CD4-positive, alpha-beta memory T cell (primary cell): ENCODE results near the gene TAF11L14. TPM values are rescaled to one million over a fixed set of nuclear protein-coding genes. Genes with fewer than 3 reads are reported as not detected.
"Not testable (repeated sequence)": the region's sequence is repeated elsewhere in the genome, so short reads cannot be mapped to it uniquely, and the experiment has no call there.

Source experiments
- CTCF ChIA-PET: fragments of 350-600 bp; sonication (Branson Sonifier 250); formaldehyde crosslinking; loops from one replicate; lab custom pipeline; 2021; ENCODE audit warnings: inconsistent platforms; ENCODE audit not compliant: partially characterized antibody; lab: Charles Lee
- POLR2A ChIA-PET: fragments of 350-600 bp; sonication (Branson Sonifier 250); formaldehyde crosslinking; loops from one replicate; lab custom pipeline; 2021; ENCODE audit not compliant: partially characterized antibody; lab: Charles Lee
- DNase-seq, 5 donors: peaks; one replicate each; pipeline versions ENCODE4 v3.0.0 to v3.0.0-alpha.2; 2020 to 2022; ENCODE audit warnings: mixed read lengths in 1 of 5
- H3K27ac ChIP-seq: one replicate; pipeline ENCODE4 v1.7.0; 2013; ENCODE audit warnings: low read depth, low read length
- H3K27me3 ChIP-seq: 2 replicates; pipeline ENCODE4 v1.7.0; 2013; ENCODE audit warnings: mild to moderate bottlenecking, low read length, moderate library complexity; ENCODE audit not compliant: insufficient read depth
- H3K36me3 ChIP-seq: 2 replicates; pipeline ENCODE4 v1.7.0; 2013; ENCODE audit warnings: mild to moderate bottlenecking, low read length, moderate library complexity; ENCODE audit not compliant: insufficient read depth
- H3K4me1 ChIP-seq: 2 replicates; pipeline ENCODE4 v1.7.0; 2013; ENCODE audit warnings: mild to moderate bottlenecking, low read length, moderate library complexity; ENCODE audit not compliant: insufficient read depth
- H3K4me3 ChIP-seq, 2 donors: one replicate each; pipeline ENCODE4 v1.7.0; 2013; ENCODE audit warnings: low read length in 2 of 2, mild to moderate bottlenecking in 1 of 2
- H3K9me3 ChIP-seq, 2 donors: one replicate each; pipeline ENCODE4 v1.7.0; 2013; ENCODE audit warnings: low read length in 2 of 2, control low read depth in 1 of 2; ENCODE audit not compliant: control insufficient read depth in 1 of 2
- H3K27ac Mint-ChIP-seq, 7 donors: one replicate each; pipeline ENCODE4 v1.8.0; 2020 to 2021; ENCODE audit warnings: mixed read lengths in 7 of 7, mild to moderate bottlenecking in 6 of 7, inconsistent platforms in 3 of 7, moderate library complexity in 3 of 7
- H3K27me3 Mint-ChIP-seq, 2 donors: one replicate each; pipeline ENCODE4 v1.8.0; 2020 to 2021; ENCODE audit warnings: mixed read lengths in 2 of 2
- H3K36me3 Mint-ChIP-seq, 2 donors: one replicate each; pipeline ENCODE4 v1.8.0; 2020 to 2021; ENCODE audit warnings: mixed read lengths in 2 of 2, inconsistent platforms in 1 of 2, mild to moderate bottlenecking in 1 of 2
- H3K4me1 Mint-ChIP-seq, 4 donors: one replicate each; pipeline ENCODE4 v1.8.0; 2020 to 2021; ENCODE audit warnings: mixed read lengths in 4 of 4, mild to moderate bottlenecking in 1 of 4
- H3K4me3 Mint-ChIP-seq, 8 donors: one replicate each; pipeline ENCODE4 v1.8.0; 2020 to 2021; ENCODE audit warnings: mixed read lengths in 8 of 8, mild to moderate bottlenecking in 7 of 8, moderate library complexity in 6 of 8, inconsistent platforms in 3 of 8
- H3K9me3 Mint-ChIP-seq, 8 donors: one replicate each; pipeline ENCODE4 v1.8.0; 2020 to 2021; ENCODE audit warnings: mixed read lengths in 8 of 8, mild to moderate bottlenecking in 5 of 8, inconsistent platforms in 3 of 8, moderate library complexity in 1 of 8
- intact Hi-C: fragments of 100-400 bp; cut with micrococcal nuclease; formaldehyde crosslinking; loops from one replicate; pipeline ENCODE4 v1.15.1; 2023
- polyA plus RNA-seq, 2 donors: library from polyadenylated mRNA; unstranded; fragments of 300-500 nt; fragmentation: Illumina TruSeq; gene quantifications; one replicate each; pipeline ENCODE4 v1.2.3, GENCODE V29; 2021
- total RNA-seq, 2 experiments: library from RNA; stranded (reverse); gene quantifications; one replicate each; pipeline ENCODE4 v1.2.3, GENCODE V29; 2021

The TAF11L14 gene
- total RNA-seq (not detected), polyA plus RNA-seq (not detected)

- no peak within 1 kb of the TSS for H3K27ac Mint-ChIP-seq
- intact Hi-C loops, result no loop called here
- POLR2A ChIA-PET, result no interaction called here
- Histone ChIP-seq H3K9me3 (peaks cover 0 to 3% of the 10 kb centered on the region in 2 donors), H3K36me3 (no peaks in the 10 kb centered on the region), H3K27me3 (no peaks in the 10 kb centered on the region), H3K27ac (no peak within 1 kb of the TSS), H3K4me1 (no peaks in the 10 kb centered on the region), H3K4me3 (no peak within 1 kb of the TSS)
- peaks cover 0 to 14% (median 6%) of the 10 kb centered on the region in 8 donors for H3K9me3 Mint-ChIP-seq
- CTCF ChIA-PET, result no interaction called here
- H3K36me3 Mint-ChIP-seq, result no peaks in the 10 kb centered on the region
- DNase-seq, result no peak
- H3K27me3 Mint-ChIP-seq, result no peaks in the 10 kb centered on the region
- H3K4me3 Mint-ChIP-seq, result no peak within 1 kb of the TSS
- no peaks in the 10 kb centered on the region for H3K4me1 Mint-ChIP-seq
Measured at GRCh38 chr5:17634160-17634559, at the start of gene TAF11L14. Gene TAF11L14, plus strand, starts transcription at chr5:17634460.

GRCh38 chr5:17585658-17586057 lies 48.6 kb upstream of the TAF11L14 start, which contains the start of gene TAF11L7:
Gene TAF11L7, minus strand, starts transcription at chr5:17585758.
- H3K27ac ChIP-seq, H3K36me3 ChIP-seq, H3K27ac Mint-ChIP-seq, DNase-seq, H3K27me3 ChIP-seq, H3K27me3 Mint-ChIP-seq, H3K4me3 ChIP-seq, H3K9me3 ChIP-seq, H3K36me3 Mint-ChIP-seq, CTCF ChIA-PET, intact Hi-C loops, H3K4me3 Mint-ChIP-seq, H3K4me1 Mint-ChIP-seq, H3K4me1 ChIP-seq, H3K9me3 Mint-ChIP-seq, POLR2A ChIA-PET: not testable (repeated sequence)

GRCh38 chr5:17590860-17591259 lies 43.4 kb upstream of the TAF11L14 start, which contains the start of gene TAF11L8:
Gene TAF11L8, minus strand, starts transcription at chr5:17590960.
- H3K36me3 ChIP-seq, H3K4me3 ChIP-seq, H3K9me3 Mint-ChIP-seq, H3K4me1 ChIP-seq, H3K27me3 ChIP-seq, POLR2A ChIA-PET, H3K27ac ChIP-seq, H3K9me3 ChIP-seq, H3K4me3 Mint-ChIP-seq, DNase-seq, H3K4me1 Mint-ChIP-seq, intact Hi-C loops, H3K27ac Mint-ChIP-seq, H3K27me3 Mint-ChIP-seq, CTCF ChIA-PET, H3K36me3 Mint-ChIP-seq: not testable (repeated sequence)

- H3K4me3 ChIP-seq, H3K27me3 ChIP-seq, H3K4me3 Mint-ChIP-seq, H3K27me3 Mint-ChIP-seq, intact Hi-C loops, H3K4me1 ChIP-seq, POLR2A ChIA-PET, DNase-seq, H3K4me1 Mint-ChIP-seq, CTCF ChIA-PET, H3K36me3 Mint-ChIP-seq, H3K27ac ChIP-seq, H3K27ac Mint-ChIP-seq, H3K9me3 Mint-ChIP-seq, H3K9me3 ChIP-seq, H3K36me3 ChIP-seq: not testable (repeated sequence)
Measured at GRCh38 chr5:17594255-17594654, 40.0 kb upstream of the TAF11L14 start, which contains the start of gene TAF11L9. Gene TAF11L9, minus strand, starts transcription at chr5:17594394.

- H3K4me1 ChIP-seq, DNase-seq, CTCF ChIA-PET, H3K27me3 Mint-ChIP-seq, H3K36me3 Mint-ChIP-seq, intact Hi-C loops, POLR2A ChIA-PET, H3K4me1 Mint-ChIP-seq, H3K27me3 ChIP-seq, H3K4me3 ChIP-seq, H3K27ac ChIP-seq, H3K9me3 ChIP-seq, H3K36me3 ChIP-seq, H3K27ac Mint-ChIP-seq, H3K4me3 Mint-ChIP-seq, H3K9me3 Mint-ChIP-seq: not testable (repeated sequence)
Measured at GRCh38 chr5:17597728-17598127, 36.5 kb upstream of the TAF11L14 start, which contains the start of gene TAF11L10. Gene TAF11L10, minus strand, starts transcription at chr5:17597828.

- H3K36me3 ChIP-seq, H3K36me3 Mint-ChIP-seq, H3K27ac Mint-ChIP-seq, H3K4me1 ChIP-seq, CTCF ChIA-PET, H3K4me1 Mint-ChIP-seq, H3K9me3 ChIP-seq, intact Hi-C loops, H3K27ac ChIP-seq, H3K27me3 Mint-ChIP-seq, H3K4me3 Mint-ChIP-seq, H3K4me3 ChIP-seq, POLR2A ChIA-PET, DNase-seq, H3K9me3 Mint-ChIP-seq, H3K27me3 ChIP-seq: not testable (repeated sequence)
Measured at GRCh38 chr5:17603880-17604279, 30.4 kb upstream of the TAF11L14 start, which contains the start of gene TAF11L11. Gene TAF11L11, plus strand, starts transcription at chr5:17604183.

GRCh38 chr5:17604951-17605350 lies 29.3 kb upstream of the TAF11L14 start:
- H3K36me3 Mint-ChIP-seq, result no peaks in the 10 kb centered on the region
- Histone ChIP-seq H3K36me3 (no peaks in the 10 kb centered on the region), H3K27ac (no peak overlapping the region), H3K27me3 (no peaks in the 10 kb centered on the region), H3K4me1 (no peaks in the 10 kb centered on the region), H3K4me3 (no peak overlapping the region), H3K9me3 (no peaks in the 10 kb centered on the region)
- intact Hi-C loops, result no loop called here
- H3K4me1 Mint-ChIP-seq, result no peaks in the 10 kb centered on the region
- H3K27ac Mint-ChIP-seq, result no peak overlapping the region
- H3K9me3 Mint-ChIP-seq, result peaks cover 0 to 10% (median 4%) of the 10 kb centered on the region in 8 donors
- POLR2A ChIA-PET, result no interaction called here
- no peaks in the 10 kb centered on the region for H3K27me3 Mint-ChIP-seq
- no peak overlapping the region for H3K4me3 Mint-ChIP-seq
- no peak for DNase-seq
- CTCF ChIA-PET, result no interaction called here

- H3K36me3 ChIP-seq, H3K27ac ChIP-seq, POLR2A ChIA-PET, H3K9me3 Mint-ChIP-seq, H3K27me3 ChIP-seq, H3K27me3 Mint-ChIP-seq, DNase-seq, H3K9me3 ChIP-seq, H3K4me3 ChIP-seq, H3K4me1 ChIP-seq, H3K4me1 Mint-ChIP-seq, H3K27ac Mint-ChIP-seq, intact Hi-C loops, H3K36me3 Mint-ChIP-seq, H3K4me3 Mint-ChIP-seq, CTCF ChIA-PET: not testable (repeated sequence)
Measured at GRCh38 chr5:17607461-17607860, 26.8 kb upstream of the TAF11L14 start.
